OCI-LY1 (cell line): Measurements from ENCODE around the gene SLC35D2.
"Not testable (repeated sequence)": the region's sequence is repeated elsewhere in the genome, so short reads cannot be mapped to it uniquely, and the experiment has no call there.

ENCODE experiments used
- H2AFZ ChIP-seq: fragments of 200-600 bp; sonication (generic), shearing (Covaris generic); 2 replicates; pipeline ENCODE4 v1.6.0; 2014; ENCODE audit warnings: antibody characterized with exemption, mild to moderate bottlenecking, low read length
- H3F3A ChIP-seq: fragments of 200-600 bp; sonication (generic), shearing (Covaris generic); 2 replicates; pipeline ENCODE4 v1.6.0; 2014; ENCODE audit warnings: mild to moderate bottlenecking, antibody characterized with exemption, low read length, moderate library complexity; ENCODE audit not compliant: insufficient read depth
- H3K27ac ChIP-seq: fragments of 200-600 bp; sonication (generic); 2 replicates; pipeline ENCODE4 v1.5.1; 2014; ENCODE audit warnings: low read length, mixed run types, mild to moderate bottlenecking, low read depth; ENCODE audit not compliant: poor library complexity, severe bottlenecking
- H3K27me3 ChIP-seq: fragments of 200-600 bp; sonication (generic); 2 replicates; pipeline ENCODE4 v1.6.0; 2014; ENCODE audit warnings: antibody characterized with exemption, mild to moderate bottlenecking, low read length, moderate library complexity; ENCODE audit not compliant: insufficient read depth
- H3K36me3 ChIP-seq: fragments of 200-600 bp; sonication (generic); 2 replicates; pipeline ENCODE4 v1.6.1; 2014; ENCODE audit warnings: mild to moderate bottlenecking, antibody characterized with exemption, low read length, moderate library complexity, mixed read lengths; ENCODE audit not compliant: insufficient read depth
- H3K4me1 ChIP-seq: fragments of 200-600 bp; sonication (generic); 2 replicates; pipeline ENCODE4 v1.5.1; 2014; ENCODE audit warnings: mild to moderate bottlenecking, low read length, moderate library complexity; ENCODE audit not compliant: insufficient read depth, severe bottlenecking
- H3K4me2 ChIP-seq: fragments of 200-600 bp; sonication (generic), shearing (Covaris generic); 2 replicates; pipeline ENCODE4 v1.6.1; 2014; ENCODE audit warnings: low read length
- H3K4me3 ChIP-seq: fragments of 200-600 bp; sonication (generic); 2 replicates; pipeline ENCODE4 v1.5.1; 2014; ENCODE audit warnings: low read length, low read depth, mild to moderate bottlenecking, mixed read lengths; ENCODE audit not compliant: poor library complexity, severe bottlenecking
- H3K79me2 ChIP-seq: fragments of 200-600 bp; shearing (Covaris generic); 2 replicates; pipeline ENCODE4 v1.6.1; 2016; ENCODE audit warnings: mixed run types, low read length, mixed read lengths; ENCODE audit not compliant: insufficient read depth
- H3K9ac ChIP-seq: fragments of 200-600 bp; sonication (generic), shearing (Covaris generic); 2 replicates; pipeline ENCODE4 v1.6.1; 2014; ENCODE audit warnings: mild to moderate bottlenecking, low read length, mixed read lengths
- H3K9me2 ChIP-seq: fragments of 200-600 bp; sonication (generic), shearing (Covaris generic); 2 replicates; pipeline ENCODE4 v1.6.1; 2014; ENCODE audit warnings: low read depth, mild to moderate bottlenecking, low read length, mixed read lengths
- H3K9me3 ChIP-seq: fragments of 200-600 bp; shearing (Covaris generic); 2 replicates; pipeline ENCODE4 v1.6.1; 2014; ENCODE audit warnings: low read length, mixed read lengths
- H4K20me1 ChIP-seq: fragments of 200-600 bp; sonication (generic), shearing (Covaris generic); 2 replicates; pipeline ENCODE4 v1.6.0; 2016; ENCODE audit warnings: mild to moderate bottlenecking, low read length; ENCODE audit not compliant: insufficient read depth
- EZH2 ChIP-seq: fragments of 200-600 bp; sonication (generic), shearing (Covaris generic); IDR thresholded peaks from 2 replicates; pipeline ENCODE4 v1.8.0; 2017; ENCODE audit warnings: borderline replicate concordance, mixed run types, mild to moderate bottlenecking, antibody characterized with exemption, low read length, moderate library complexity, mixed read lengths
- TF ChIP-seq, protein P1 (sequence below): fragments of 200-600 bp; sonication (generic), shearing (Covaris generic); IDR thresholded peaks from 2 replicates; pipeline ENCODE4 v1.5.1; 2017; ENCODE audit warnings: mild to moderate bottlenecking, antibody characterized with exemption, low read length, moderate library complexity, mixed read lengths

The SLC35D2 gene

DNA sequence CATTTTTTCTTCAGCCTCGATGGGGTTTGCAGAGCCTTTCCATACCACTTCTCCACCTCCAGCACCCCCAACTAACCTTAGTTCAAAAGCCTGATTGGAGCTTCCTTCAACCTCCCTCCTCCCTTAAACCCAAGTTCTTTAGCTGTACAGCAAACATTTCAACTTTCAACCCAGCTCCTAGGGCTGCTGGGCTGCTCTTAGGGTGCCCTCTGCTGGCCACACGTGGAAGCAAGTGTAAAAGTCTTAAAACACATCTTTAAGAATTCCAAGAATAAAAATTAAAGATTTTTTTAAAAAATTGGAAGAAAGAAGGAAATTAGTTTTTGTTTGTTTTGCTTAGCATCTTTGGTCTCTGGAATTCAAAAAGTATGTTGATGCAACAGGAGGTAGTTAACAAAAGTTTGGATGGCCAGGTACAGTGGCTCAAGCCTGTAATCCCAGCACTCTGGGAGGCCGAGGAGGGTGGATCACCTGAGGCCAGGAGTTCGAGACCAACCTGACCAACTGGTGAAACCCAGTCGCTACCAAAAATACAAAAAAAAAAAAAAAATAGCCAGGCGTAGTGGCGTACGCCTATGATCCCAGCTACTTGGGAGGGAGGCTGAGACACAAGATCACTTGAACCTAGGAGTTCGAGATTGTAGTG lies 66.1 kb downstream of the SLC35D2 start:
- Histone ChIP-seq H3K4me1 (no peaks in the 10 kb centered on the region), H3K27ac (no peak overlapping the region), H3K27me3 (no peaks in the 10 kb centered on the region), H3K36me3 (no peaks in the 10 kb centered on the region), H3K4me3 (no peak overlapping the region), H4K20me1 (no peaks in the 10 kb centered on the region), H3K9me3 (peaks cover 5% of the 10 kb centered on the region; the same call in 1 of the 2 replicates), H3K9ac (no peak overlapping the region), H2AFZ (no peak overlapping the region), H3F3A (no peaks in the 10 kb centered on the region), H3K9me2 (no peaks in the 10 kb centered on the region), H3K4me2 (no peak overlapping the region), H3K79me2 (no peaks in the 10 kb centered on the region)
- TF ChIP-seq, protein P1, sequence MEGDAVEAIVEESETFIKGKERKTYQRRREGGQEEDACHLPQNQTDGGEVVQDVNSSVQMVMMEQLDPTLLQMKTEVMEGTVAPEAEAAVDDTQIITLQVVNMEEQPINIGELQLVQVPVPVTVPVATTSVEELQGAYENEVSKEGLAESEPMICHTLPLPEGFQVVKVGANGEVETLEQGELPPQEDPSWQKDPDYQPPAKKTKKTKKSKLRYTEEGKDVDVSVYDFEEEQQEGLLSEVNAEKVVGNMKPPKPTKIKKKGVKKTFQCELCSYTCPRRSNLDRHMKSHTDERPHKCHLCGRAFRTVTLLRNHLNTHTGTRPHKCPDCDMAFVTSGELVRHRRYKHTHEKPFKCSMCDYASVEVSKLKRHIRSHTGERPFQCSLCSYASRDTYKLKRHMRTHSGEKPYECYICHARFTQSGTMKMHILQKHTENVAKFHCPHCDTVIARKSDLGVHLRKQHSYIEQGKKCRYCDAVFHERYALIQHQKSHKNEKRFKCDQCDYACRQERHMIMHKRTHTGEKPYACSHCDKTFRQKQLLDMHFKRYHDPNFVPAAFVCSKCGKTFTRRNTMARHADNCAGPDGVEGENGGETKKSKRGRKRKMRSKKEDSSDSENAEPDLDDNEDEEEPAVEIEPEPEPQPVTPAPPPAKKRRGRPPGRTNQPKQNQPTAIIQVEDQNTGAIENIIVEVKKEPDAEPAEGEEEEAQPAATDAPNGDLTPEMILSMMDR = peak; percentile 79
- TF ChIP-seq EZH2 = no peak

DNA sequence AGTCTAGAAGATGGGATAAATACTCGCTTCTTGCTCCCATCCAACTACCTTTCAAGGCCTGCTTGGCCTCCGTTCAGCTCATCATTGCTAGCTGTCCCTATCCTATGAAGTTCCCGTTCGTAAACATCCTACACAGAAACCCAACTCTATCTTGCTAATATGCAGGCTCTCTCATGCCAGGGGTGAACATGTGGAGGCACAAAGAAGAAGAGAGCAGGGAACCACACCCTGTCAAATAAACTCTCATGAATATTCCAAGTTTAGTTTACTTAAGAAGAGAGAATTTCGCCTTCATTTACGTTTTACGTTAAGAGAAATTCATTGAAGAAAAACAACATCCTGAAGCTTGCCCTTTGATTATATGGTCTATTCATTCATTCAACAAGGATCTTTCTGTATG lies 73.7 kb downstream of the SLC35D2 start:
- Histone ChIP-seq H3K4me2 (no peak overlapping the region), H4K20me1 (no peaks in the 10 kb centered on the region), H3K36me3 (no peaks in the 10 kb centered on the region), H3K27me3 (0 out of 2 replicates have a peak, but pooled peaks cover 6% of the 10 kb centered on the region), H3K9ac (no peak overlapping the region), H3F3A (no peaks in the 10 kb centered on the region), H2AFZ (no peak overlapping the region), H3K9me2 (no peaks in the 10 kb centered on the region), H3K4me1 (no peaks in the 10 kb centered on the region), H3K4me3 (no peak overlapping the region), H3K9me3 (peaks cover 5% of the 10 kb centered on the region; the same call in 1 of the 2 replicates), H3K27ac (no peak overlapping the region), H3K79me2 (no peaks in the 10 kb centered on the region)
- no peak for TF ChIP-seq EZH2
- TF ChIP-seq, protein P1 = no peak

DNA sequence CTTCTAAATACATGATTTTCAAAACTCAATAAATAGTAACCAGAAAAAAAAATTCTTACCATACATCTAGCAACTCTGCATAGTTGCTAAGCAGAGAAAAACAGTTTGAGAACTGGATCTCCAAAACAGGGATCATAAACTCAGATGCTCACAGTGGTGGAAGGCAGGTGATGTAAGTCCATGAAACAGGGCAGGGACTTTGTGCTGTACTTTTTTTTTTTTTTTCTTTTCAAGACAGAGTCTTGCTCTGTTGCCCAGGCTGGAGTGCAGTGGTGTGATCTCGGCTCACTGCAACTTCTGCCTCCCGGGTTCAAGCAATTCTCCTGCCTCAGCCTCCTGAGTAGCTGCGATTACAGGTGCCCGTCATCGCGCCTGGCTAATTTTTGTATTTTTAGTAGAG lies 76.6 kb downstream of the SLC35D2 start:
- not testable (repeated sequence) for H3K9me2 ChIP-seq, H3K4me2 ChIP-seq, H3K27ac ChIP-seq, H3K36me3 ChIP-seq, H3K9ac ChIP-seq, H4K20me1 ChIP-seq, H3K79me2 ChIP-seq, H3K4me3 ChIP-seq, H2AFZ ChIP-seq, H3F3A ChIP-seq, H3K9me3 ChIP-seq, H3K4me1 ChIP-seq, H3K27me3 ChIP-seq

DNA sequence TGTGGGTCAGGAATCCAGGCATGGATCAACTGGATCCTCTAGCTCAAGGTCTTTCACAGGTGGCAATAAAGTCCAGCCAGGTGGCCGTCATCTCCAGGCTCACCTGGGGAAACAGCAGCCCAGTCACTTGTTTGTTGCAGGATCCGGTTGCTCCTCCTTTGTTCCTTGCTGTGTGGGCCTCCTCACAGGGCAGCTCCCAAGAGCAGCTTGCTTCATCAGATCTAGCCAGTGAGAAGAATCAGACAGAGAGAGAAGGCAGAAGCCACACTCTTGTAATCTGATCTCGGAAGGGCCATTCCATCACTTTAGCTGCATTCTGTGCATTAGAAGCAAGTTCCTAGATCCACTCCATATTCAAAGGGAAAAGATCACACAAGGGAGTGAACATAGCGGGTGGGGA lies 78.3 kb downstream of the SLC35D2 start:
- no peak overlapping the region for H3K4me3 ChIP-seq
- H3K4me2 ChIP-seq = no peak overlapping the region
- no peaks in the 10 kb centered on the region for H3K9me3 ChIP-seq
- H3K9me2 ChIP-seq = no peaks in the 10 kb centered on the region
- no peaks in the 10 kb centered on the region for H3K36me3 ChIP-seq
- no peaks in the 10 kb centered on the region for H3K79me2 ChIP-seq
- 0 out of 2 replicates have a peak, but pooled peaks cover 6% of the 10 kb centered on the region for H3K27me3 ChIP-seq
- no peaks in the 10 kb centered on the region for H3K4me1 ChIP-seq
- no peak overlapping the region for H3K9ac ChIP-seq
- no peak for TF ChIP-seq EZH2
- TF ChIP-seq, protein P1 = no peak
- H3K27ac ChIP-seq = no peak overlapping the region
- no peaks in the 10 kb centered on the region for H4K20me1 ChIP-seq
- H3F3A ChIP-seq = no peaks in the 10 kb centered on the region
- no peak overlapping the region for H2AFZ ChIP-seq
